GM18868 (cell line): Measurements from ENCODE around the gene IGFBP4.

ENCODE experiments used
- ATAC-seq: cut with Tn5 transposase; IDR thresholded peaks from one replicate; pipeline ENCODE4 v1.9.1; 2021; ENCODE audit warnings: mild to moderate bottlenecking, moderate library complexity; ENCODE audit not compliant: unreplicated experiment

IGFBP4 gene

DNA sequence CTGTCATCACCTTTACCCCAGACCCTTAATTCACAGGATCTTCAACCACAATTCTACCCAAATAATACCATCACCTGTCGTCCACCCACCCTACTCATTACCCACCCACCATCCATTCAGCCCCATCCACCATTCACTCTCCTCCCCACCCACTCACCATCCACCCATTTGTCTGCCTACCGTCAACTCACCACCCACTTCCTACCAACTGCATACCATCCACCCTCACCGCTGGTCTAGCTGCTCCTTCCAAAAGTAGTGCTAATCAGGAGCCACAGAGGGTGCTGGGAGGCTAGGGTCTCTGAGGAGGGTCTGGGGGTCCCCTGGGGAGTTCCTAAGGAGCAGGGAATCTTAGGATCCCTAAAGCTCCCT, 12.0 kb upstream of the IGFBP4 start:
- no peak for ATAC-seq

DNA sequence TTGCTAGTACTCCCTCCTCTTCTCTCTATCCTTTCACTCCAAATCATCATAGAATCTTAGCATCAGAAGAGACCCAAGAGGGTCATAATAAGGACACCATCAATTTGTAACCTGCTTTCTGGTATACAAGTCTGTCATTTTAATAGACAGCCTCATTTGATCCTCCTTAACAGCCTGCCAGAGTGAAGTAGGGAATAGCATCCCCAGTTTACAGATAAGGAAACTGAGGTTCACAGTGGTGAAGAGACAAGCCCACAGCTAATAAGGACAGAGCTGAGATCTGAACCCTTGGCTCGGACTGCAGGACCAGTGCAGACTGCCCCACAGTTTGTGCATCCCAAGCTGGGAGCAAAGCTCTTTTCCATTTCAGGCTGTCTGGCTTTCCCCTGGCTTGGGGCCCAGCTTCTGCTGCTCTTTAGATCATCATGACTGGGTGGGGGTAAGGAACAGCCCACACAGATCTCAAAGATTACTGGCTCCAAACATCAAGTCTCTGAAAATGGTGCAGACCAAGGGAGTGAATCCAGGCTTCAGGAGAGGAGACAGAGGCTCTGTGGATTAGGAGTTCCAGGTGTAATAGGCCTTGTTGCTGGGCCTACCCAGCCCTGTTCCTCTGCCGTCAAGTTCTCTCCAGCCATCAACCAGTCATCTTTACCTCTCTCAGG, 10.3 kb upstream of the IGFBP4 start:
- no peak for ATAC-seq

DNA sequence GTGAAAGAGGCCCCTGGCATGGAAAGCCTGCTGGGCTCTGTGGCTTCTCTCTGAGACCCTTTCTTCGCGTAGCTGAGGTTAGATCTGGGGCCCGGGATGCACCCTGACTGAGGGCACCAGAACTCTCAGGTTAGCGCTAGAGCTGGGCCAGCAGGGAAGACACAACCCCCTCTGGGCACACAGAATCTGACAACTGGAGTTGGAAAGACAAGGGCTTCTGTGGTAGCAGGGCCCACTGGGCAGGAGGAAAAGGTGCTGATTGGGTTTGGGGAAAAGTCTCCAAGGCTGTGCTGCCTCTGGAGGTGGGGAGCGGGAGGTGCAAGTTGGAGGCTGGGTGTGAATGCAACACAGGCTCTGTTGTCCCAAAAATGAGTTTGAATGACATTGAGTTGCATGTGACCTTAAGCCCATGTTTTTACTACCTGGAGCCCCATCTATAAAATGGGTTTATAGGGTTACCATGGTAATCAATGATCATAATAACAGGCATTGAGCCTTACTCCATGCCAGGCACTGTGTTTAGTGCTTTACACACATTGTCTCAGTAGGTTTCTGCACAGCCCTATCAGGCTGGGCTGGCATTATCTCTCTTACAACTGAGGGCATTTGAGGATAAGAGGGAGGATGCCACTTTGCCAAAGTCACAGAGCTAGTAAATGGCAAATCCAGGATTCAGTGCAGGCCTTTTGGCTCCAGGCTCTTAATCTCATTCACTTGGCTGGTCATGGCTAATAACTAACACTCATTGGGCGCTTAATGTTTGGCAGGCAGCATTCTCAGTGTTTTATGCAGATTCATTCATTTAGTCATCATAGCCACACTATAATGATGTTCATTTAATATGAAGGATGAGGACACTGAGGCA, 9.5 kb upstream of the IGFBP4 start:
- ATAC-seq: no peak

DNA sequence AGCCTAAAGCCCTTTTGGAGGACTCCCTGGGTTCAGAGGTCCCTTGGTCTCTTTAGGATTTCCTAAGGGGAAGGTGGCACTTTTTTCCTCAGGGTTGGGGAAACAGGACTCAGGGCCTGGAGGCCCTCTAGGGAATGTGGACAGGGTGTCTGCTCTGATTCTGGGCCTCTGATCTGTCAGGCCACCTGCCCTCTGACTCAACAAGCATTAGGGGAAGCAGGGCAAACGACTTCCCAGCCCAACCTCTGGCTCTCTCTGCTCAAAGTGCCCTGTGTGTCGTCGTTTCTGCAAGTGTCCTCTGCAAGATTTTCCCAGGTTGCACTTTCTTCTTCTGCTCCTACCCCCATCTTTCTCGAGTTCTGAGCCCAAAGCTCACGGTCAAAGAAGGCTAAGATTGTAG, 6.6 kb upstream of the IGFBP4 start:
- no peak for ATAC-seq

DNA sequence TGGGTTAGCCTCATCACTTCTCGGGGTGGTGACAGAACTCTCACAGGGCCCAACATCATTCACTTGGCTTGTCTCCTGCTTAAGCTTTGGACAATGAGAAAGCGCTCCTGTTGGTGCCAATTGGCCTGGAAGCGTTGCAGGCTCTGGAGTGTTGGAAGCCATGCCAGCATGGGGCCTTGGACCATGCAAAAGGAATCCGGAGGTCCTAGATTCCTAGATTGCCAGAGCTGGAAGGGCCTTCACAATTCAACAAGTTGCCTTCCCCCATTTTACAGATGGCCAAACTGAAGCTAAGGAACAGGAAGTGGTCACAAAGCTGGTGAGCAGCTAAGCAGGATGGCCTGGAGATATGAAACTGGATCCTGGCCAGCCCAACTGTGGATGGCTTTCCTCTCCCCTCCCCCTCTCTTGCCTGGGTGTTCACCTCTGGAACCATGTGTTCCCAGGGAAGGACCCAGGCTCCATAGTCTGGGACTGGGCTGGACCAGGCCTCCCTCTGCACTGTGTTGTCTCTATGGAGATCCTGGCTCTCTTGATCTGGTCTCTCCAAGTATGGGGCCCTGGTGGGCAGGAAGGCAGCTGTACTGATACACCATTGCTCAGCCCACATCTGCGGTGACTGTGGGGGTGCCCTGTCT, 6.0 kb upstream of the IGFBP4 start:
- ATAC-seq: no peak

DNA sequence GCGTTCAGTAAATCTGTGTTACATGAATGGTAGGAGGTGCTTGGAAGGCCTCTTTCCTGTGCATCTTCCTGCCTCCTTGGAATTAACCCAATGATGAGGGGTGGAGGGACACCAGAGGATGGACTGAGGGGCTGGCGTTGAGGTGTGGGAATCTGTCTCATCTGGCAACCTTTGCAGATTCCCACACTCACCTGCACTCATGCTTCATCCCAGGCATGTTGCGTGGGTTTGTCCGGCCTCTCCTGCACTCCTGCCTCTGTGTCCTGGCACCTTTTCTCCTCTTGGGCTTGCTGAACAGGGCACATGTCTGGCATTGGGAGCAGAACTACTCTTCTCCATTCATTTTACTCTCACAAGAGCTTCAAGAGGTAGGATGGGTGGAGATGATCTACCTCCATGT, 3.1 kb upstream of the IGFBP4 start:
- ATAC-seq: no peak

DNA sequence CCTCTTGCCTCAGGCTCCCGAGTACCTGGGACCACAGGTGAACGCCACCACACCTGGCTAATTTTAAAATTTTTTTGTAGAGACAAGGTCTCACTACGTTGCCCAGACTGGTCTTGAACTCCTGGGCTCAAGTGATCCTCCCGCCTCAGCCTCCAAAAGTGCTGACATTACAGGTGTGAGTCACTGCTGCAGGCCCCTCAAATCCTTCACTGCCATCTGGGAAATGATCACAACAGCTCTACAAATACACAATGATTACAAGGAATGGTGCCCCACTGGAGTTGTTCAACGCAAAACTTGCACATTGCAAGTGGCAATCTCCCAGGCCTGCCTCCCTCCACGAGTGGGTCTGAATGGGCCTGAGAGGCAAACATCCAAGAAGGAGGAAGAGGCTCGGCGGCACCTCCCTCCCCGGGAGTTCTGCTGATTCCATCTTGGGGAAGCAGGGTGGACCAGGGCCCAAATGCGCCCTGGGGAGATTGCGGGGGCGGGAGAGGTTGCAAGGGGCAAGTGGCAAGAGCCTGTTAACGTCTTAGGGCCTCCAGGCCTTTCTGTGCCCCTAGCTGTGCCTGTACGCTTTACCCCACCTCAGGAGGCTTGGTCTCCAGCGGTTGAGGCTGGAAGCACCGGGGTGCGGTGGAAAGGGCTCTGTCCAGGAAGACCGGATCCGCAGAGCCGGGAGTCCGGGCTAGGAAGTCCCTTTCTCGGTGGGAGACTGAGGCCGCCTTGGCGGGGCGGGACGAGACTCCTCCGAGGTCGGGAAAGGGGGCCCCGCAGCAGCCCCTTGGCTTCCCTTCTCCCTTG, 656 bp upstream of the IGFBP4 start:
- ATAC-seq: no peak

DNA sequence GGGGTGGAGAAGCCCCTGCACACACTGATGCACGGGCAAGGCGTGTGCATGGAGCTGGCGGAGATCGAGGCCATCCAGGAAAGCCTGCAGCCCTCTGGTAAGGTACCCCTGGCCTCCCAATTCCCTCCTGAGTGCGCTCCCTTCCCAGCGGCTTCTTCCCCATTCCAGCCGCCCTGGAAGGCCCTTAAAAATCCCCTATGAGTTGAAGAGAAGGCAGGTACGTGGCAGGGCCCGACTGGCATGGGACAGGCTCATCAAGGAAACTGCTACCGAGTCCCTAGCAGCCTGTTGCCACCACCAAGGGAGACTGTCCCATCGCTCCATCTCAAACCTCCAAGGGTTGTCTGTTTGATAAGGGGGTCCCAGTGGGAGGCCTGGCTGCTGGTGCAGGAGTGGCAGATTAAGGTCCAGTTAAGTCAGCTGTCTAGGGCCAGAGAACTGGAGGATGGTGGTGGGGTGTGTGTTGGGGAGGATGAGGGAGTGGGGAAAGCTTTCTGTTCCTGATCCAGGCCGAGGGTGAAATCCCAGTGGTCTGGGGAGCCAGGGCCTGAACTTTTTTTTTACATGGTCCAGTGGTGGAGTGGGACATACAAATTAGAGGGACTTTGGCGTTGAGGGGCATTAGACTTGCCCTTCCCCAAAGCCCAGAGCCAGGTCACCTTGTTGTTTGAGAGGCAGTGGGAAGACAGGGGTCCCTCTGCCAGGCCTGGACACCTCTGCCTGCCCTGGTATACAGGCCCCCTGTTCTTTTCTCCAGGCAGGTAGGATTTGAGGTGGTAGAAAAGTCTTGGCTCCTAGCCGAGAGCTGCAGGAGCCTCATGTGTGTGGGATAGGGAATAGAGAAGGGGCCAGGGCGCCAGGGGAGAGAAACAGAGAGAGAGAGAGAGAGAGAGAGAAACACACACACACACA, 994 bp downstream of the IGFBP4 start:
- no peak for ATAC-seq

DNA sequence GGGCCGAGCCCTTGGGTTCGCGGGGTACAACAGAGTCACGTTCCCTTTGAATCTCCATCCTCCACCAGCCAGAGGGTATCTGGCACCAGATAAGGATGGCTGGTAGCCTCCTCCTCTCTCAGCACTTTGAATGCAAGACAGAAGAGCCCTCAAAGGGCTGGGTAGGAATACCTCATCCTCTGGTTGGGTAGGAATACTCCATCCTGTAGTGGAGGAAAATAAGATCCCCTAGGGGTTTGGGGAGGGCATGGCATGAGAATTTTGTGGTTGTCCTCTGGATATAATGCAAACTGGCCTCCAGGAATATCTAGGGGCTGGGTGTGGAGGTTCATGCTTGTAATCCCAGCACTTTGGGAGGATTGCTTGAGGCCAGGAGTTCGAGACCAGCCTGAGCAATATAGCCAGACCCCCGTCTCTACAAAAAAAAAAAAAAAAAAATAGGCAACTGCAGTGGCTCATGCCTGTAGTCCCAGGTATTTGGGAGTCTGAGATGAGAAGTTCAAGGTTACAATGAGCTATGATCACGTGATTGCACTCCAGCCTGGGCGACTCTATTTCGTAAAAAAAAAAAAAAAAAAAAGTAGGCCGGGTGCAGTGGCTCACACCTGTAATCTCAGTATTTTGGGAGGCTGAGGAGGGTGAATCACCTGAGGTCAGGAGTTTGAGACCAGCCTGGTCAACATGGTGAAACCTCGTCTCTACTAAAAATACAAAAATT, 2.7 kb downstream of the IGFBP4 start:
- ATAC-seq: no peak

DNA sequence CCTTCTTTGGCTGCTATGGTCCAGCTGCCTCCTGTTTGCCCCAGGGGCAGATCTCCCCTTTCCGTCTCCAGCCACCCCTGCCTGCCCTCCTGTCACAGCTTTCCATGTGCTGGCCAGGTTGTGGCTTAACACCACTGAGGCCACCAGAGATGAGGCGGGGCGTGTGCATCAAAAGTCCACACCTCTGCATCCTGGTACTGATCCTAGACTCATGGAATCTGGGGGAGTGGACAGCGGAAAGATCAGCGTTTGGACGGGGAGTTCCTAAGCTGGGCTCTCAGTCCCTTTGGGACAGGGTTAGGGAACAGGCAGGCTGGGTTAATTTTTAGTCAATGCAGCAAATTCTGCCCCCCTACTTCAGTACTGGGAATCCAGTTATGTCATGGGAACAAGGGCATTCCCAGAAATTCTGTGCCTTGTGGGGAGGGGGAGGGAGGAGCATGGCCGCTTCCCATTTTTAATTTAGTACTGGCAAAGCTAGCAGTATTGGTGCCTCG, 3.9 kb downstream of the IGFBP4 start:
- no peak for ATAC-seq

DNA sequence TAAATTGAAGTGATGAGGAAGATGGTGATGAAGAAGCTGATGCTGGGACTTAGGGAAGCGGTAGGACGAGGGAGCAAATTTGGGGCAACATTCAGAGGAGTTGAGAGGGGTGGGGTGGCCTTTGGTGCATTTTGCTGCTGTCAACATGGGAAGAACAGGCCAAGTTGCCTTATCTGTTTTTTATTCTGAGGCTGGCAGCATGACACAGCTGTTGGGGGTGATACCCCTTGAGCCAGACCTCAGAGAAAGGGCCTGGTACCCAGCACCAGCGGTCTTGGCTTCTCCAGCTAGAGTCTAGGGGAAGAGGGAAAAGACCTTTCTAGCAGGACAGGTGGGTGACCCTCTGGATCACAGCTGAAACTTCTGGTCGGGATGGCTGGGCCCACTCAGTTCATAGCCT, 4.6 kb downstream of the IGFBP4 start:
- no peak for ATAC-seq

DNA sequence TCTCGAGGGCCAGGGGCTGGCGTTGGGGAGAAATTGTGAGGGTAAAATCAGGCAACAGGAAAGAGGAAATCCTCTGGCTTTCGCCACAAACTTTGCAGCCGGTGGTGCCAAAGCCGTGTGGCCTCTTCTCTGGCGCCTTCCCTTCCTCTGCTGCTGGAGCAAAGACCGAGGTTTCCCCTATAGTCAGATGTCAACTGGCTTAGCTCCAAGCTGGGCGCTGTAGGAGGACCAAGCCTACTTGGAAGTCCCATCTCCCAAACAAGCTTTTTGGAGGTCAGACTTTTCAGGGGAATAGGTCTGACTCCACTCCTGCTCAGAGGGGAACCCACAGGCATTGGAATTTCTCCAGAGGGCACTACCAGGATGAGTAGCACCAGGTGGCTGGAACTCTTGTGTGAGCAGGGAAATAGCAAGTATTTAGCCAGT, 5.0 kb downstream of the IGFBP4 start:
- ATAC-seq: no peak

DNA sequence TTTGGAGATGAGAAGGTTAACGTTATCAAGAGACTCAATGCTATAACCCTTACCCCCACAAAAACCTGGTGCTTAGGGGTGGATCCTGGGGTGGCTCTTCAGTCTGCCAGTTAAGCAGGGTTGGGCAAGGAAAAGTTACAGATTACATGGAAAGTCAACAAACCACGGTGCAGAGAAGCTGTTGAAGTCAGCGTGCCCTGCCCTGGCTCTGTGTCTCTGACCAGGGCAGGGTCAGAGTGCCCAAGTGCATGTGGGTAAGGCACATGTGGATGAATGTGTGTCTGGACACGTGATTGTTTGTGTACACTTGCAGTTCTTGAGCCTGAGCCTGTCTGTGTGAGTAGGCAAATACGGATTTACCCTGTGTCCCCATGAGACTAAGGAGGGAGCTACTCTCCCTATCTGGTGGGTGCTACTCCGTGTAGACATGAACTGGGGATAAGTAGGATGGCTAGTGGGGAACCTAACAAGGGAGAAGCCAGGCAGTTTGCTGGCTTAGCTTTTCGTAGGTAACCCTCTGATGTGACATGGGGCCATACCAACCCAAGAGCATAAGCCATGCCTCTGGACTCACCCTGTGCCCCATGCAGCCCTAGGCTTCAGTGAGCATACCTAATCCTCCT, 5.5 kb downstream of the IGFBP4 start:
- ATAC-seq: no peak

DNA sequence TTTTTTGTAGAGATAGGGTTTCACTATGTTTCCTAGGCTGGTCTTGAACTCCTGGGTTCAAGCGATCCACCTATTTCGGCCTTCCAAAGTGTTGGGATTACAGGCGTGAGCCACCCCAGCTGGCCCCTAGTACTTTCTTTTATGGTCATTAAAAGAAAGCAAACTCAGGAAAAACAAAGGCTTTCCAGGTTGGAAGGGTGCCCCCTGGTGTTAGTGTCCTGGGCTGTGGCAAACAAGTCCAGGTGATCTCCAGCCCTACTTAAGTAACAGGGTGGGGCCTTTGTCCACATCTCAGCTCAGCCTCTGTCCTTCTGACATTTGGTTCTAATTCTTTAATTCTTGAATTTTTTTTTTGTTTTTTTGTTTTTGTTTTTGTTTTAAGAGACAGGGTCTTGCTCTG, 6.9 kb downstream of the IGFBP4 start:
- ATAC-seq: no peak

DNA sequence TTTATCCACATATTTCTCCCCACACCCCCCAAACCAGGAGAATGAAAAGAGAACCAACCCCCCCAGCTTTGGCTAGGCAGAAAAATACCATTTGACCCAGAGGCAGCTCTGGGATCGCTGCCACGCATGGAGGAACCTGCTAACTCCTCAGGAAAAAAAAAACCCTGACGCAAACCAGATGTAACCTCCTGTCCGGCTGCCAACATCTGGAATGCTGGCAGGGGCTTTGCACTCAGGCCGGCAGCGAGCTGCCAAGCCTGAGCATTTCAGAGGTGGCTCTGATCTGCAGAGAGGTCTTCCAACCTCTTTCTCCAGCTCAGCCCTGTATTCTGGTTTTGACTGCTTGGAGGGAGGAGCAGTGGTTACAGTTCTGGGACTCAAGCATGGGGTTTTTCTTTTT, 8.2 kb downstream of the IGFBP4 start:
- ATAC-seq: no peak

DNA sequence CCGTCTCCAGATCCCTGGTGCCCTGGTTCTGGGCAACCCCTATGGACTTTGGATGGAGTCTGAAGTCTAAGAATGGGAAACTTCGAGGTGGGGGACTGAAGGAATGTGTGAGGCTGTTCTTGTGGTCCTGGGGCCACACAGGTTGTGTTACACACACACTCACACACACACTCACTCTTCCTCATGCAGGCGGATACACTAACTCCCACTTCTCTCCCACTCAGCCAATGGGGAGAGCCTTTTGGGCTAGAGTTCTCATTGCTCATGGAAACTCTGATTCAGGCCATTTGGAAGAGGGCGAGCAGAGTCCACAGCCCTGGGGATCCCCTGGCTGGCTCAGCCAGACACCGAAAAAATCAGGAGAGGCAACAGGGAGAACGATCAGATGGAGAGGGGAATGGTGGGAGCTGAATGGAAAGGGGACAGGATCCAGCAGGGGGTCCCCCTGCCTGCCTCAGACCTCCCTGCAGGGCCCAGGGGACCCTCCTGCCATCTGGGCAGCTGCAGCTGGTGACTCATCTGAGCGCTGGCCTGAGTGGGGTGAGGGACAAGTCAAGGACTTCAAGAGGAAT, 9.1 kb downstream of the IGFBP4 start:
- ATAC-seq: no peak

DNA sequence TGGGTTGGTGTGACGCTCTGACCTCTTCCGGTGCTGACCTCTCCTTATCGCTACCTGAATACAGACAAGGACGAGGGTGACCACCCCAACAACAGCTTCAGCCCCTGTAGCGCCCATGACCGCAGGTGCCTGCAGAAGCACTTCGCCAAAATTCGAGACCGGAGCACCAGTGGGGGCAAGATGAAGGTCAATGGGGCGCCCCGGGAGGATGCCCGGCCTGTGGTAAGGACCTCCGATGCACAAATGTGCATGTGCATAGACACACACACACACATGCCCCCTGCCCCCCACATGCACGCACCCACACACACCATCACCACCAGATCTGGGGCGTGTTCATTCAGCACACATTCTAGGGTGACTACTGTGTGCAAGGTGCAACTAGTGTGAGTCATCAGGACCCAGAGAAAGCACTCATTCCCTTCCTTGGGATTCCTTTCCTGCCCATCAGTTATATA, 9.7 kb downstream of the IGFBP4 start:
- ATAC-seq: no peak

DNA sequence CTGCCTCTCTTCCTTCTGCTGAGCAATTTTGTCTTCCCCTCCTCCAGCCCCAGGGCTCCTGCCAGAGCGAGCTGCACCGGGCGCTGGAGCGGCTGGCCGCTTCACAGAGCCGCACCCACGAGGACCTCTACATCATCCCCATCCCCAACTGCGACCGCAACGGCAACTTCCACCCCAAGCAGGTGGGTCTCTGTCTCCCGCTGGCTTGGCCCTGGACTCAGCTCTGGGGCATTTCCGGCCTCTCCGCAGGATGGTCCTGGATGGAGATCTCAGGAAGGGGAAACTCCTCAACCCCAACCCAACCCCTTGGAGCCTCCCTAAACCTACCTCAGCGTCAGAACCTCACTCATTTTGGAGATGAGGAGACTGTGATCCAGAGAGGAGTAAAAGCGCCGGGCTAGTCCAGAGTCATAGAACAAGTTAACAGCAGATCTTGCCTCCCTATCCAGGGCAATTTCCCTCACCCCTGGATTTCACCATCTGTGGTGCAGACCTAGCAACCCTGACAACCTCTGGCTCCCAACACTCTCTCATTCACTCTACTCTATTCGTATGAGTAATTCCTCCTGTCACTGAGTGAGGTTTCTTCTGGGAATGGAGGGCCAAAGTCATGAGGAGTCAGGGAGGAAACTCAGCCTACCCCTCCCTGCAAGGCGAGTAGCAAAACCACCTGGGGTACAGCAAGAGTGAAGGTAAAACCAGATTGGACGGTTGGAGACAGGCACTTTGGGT, 10.8 kb downstream of the IGFBP4 start:
- ATAC-seq: no peak
